PC-3 (cell line): ENCODE results near the gene NRG3.

Experiments used
- EZH2 ChIP-seq: fragments of 300-600 bp; sonication (generic); IDR thresholded peaks from one replicate; pipeline ENCODE4 v1.6.1; 2017; ENCODE audit warnings: antibody characterized with exemption, mild to moderate bottlenecking, low read length; ENCODE audit not compliant: unreplicated experiment
- EZH2phosphoT487 ChIP-seq: fragments of 300-600 bp; sonication (generic); IDR thresholded peaks from 2 replicates; pipeline ENCODE4 v1.6.1; 2018; ENCODE audit warnings: mild to moderate bottlenecking, antibody characterized with exemption, low read length, borderline replicate concordance
- TF ChIP-seq, protein P1 (sequence below): fragments of 300-600 bp; sonication (generic); conservative IDR thresholded peaks from 2 replicates; pipeline ENCODE4 v1.5.1; 2017; ENCODE audit warnings: antibody characterized with exemption, low read depth, mild to moderate bottlenecking, low read length

DNA sequence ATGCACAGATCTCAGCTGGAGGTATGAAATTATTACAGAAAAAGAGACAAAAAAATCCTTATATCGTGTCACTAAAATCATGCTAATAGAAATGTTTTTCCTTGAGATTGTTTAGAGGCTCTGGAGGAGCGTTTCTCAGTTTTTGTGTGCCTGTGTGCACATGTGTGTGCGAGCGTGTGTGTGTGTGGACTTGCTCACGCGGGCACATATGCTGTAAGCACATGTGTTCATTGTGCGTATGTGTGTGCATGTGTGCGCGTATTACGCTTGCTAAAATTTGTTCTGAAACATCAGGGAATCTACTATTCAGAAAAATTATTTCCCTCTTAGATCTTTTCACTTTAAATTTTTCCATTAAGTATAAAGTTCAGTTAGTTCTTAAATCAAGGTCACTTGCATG, 1111.2 kb downstream of the NRG3 start:
- no peak for TF ChIP-seq EZH2
- TF ChIP-seq, protein P1, sequence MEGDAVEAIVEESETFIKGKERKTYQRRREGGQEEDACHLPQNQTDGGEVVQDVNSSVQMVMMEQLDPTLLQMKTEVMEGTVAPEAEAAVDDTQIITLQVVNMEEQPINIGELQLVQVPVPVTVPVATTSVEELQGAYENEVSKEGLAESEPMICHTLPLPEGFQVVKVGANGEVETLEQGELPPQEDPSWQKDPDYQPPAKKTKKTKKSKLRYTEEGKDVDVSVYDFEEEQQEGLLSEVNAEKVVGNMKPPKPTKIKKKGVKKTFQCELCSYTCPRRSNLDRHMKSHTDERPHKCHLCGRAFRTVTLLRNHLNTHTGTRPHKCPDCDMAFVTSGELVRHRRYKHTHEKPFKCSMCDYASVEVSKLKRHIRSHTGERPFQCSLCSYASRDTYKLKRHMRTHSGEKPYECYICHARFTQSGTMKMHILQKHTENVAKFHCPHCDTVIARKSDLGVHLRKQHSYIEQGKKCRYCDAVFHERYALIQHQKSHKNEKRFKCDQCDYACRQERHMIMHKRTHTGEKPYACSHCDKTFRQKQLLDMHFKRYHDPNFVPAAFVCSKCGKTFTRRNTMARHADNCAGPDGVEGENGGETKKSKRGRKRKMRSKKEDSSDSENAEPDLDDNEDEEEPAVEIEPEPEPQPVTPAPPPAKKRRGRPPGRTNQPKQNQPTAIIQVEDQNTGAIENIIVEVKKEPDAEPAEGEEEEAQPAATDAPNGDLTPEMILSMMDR: no peak
- no peak for TF ChIP-seq EZH2phosphoT487
